CD4-positive, alpha-beta T cell (primary cell): Measurements from ENCODE around the gene ZNF69. TPM values are rescaled to one million over a fixed set of nuclear protein-coding genes. Genes with fewer than 3 reads are reported as not detected.

Experiments used
- ATAC-seq: fragments of 200-7000 bp; cut with Tn5 transposase; one replicate; pipeline ENCODE4 v1.10.0; 2022; ENCODE audit warnings: mild to moderate bottlenecking; ENCODE audit not compliant: poor library complexity
- CTCF ChIA-PET: fragments of 350-600 bp; sonication (Branson Sonifier 250); formaldehyde crosslinking; loops from one replicate; lab custom pipeline; 2021; ENCODE audit warnings: antibody characterized with exemption, inconsistent platforms; lab: Charles Lee
- POLR2A ChIA-PET: fragments of 350-600 bp; sonication (Branson Sonifier 250); formaldehyde crosslinking; loops from one replicate; lab custom pipeline; 2021; ENCODE audit warnings: antibody characterized with exemption, inconsistent platforms; lab: Charles Lee
- DNase-seq, 14 experiments: peaks; one replicate each; pipeline ENCODE4 v3.0.0-alpha.2; 2013 to 2020; ENCODE audit warnings: mixed read lengths in 2 of 14
- H3K27ac ChIP-seq, 2 donors: one replicate each; pipeline versions ENCODE4 v1.5.1 to v1.7.0; 2013; ENCODE audit warnings: low read length in 2 of 2, low read depth in 1 of 2, mild to moderate bottlenecking in 1 of 2
- H3K27me3 ChIP-seq, 2 experiments: 1 replicate in 1 of 2; 2 replicates in 1 of 2; pipeline versions ENCODE4 v1.6.1 to v1.7.0; 2013; ENCODE audit warnings: low read length in 2 of 2, control low read depth in 1 of 2, mild to moderate bottlenecking in 1 of 2, moderate library complexity in 1 of 2; ENCODE audit not compliant: insufficient read depth in 2 of 2, control insufficient read depth in 1 of 2
- H3K36me3 ChIP-seq: one replicate; pipeline ENCODE4 v1.6.1; 2013; ENCODE audit warnings: low read length, control low read depth; ENCODE audit not compliant: insufficient read depth
- H3K4me1 ChIP-seq: one replicate; pipeline ENCODE4 v1.6.1; 2013; ENCODE audit warnings: low read length, control low read depth; ENCODE audit not compliant: insufficient read depth
- H3K4me3 ChIP-seq: one replicate; pipeline ENCODE4 v1.5.1; 2013; ENCODE audit warnings: mild to moderate bottlenecking, low read length, moderate library complexity
- H3K9me3 ChIP-seq, 2 experiments: 1 replicate in 1 of 2; 2 replicates in 1 of 2; pipeline versions ENCODE4 v1.6.1 to v1.7.0; 2013; ENCODE audit warnings: low read length in 2 of 2, mild to moderate bottlenecking in 2 of 2, control low read depth in 1 of 2, moderate library complexity in 1 of 2; ENCODE audit not compliant: control insufficient read depth in 1 of 2, insufficient read depth in 1 of 2
- H3K27ac Mint-ChIP-seq: one replicate; pipeline ENCODE4 v1.8.0; 2020; ENCODE audit warnings: mixed read lengths
- H3K27me3 Mint-ChIP-seq: one replicate; pipeline ENCODE4 v1.8.0; 2021; ENCODE audit warnings: mixed read lengths
- H3K36me3 Mint-ChIP-seq: one replicate; pipeline ENCODE4 v1.8.0; 2021; ENCODE audit warnings: low read depth, mixed read lengths
- H3K4me1 Mint-ChIP-seq: one replicate; pipeline ENCODE4 v1.8.0; 2021; ENCODE audit warnings: low read depth, mixed read lengths
- H3K4me3 Mint-ChIP-seq: one replicate; pipeline ENCODE4 v1.8.0; 2020; ENCODE audit warnings: mild to moderate bottlenecking, mixed read lengths
- H3K9me3 Mint-ChIP-seq: one replicate; pipeline ENCODE4 v1.8.0; 2020; ENCODE audit warnings: mixed read lengths
- CTCF ChIP-seq: fragments of 200-600 bp; IDR thresholded peaks from one replicate; pipeline ENCODE4 v1.8.0; 2022; ENCODE audit warnings: antibody characterized with exemption, mild to moderate bottlenecking
- intact Hi-C, 2 experiments: fragments of 100-400 bp; cut with DNase I in 1 of 2; cut with micrococcal nuclease in 1 of 2; formaldehyde crosslinking; loops; one replicate each; pipeline versions ENCODE4 v1.15.1 to v1.9.0; 2023 to 2025; cut with DNase I, micrococcal nuclease
- total RNA-seq, 174 experiments: library from RNA in 2 of 174; stranded (reverse) in 2 of 174; gene quantifications; one replicate each; pipeline ENCODE4 v1.2.3 and lab custom pipeline; 2021 to 2026

ZNF69 gene
- total RNA-seq, 2 experiments from 2014 or later, result 2.4 to 3.5 TPM

DNA sequence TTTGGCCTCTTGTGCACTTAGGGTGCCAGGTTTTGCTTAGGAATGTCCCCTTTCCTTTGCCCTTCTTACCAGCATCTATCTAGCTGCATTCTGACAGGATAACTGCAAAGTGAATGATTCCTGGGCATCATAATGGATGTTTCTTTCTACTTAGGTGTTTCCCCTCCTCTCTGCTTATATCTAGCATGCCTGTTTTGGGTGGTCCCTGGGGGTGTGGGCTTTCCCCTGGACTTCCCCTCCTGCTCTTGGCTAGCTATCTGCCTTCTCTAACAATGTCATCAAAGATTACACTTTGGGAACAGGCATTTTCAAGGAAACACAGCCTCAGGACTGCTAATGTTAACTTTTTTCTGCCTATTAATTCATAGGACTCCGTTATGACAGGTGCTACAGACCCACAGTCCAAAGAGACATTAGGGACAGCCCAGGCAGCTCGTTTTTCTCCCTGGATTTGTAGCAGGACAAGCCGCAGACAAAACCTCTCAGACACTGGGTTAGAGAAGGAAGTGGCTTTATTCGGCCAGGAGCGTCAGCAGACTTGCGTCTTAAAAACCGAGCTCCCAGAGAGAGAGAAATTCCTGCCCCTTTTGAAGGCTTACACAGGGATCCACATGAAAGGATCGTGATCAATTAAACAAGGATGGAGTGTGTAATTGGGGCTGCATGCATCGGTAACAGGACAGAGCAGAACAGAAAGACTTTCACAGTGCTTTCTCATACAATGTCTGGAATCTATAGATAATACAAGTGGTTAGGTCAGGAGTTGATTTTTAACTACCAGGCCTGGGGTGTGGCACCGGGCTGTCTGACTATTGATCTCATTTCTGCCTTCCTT lies 54.6 kb downstream of the ZNF69 start:
- H3K4me3 Mint-ChIP-seq, result no peak overlapping the region
- H3K27me3 ChIP-seq, result no peaks in the 10 kb centered on the region
- H3K4me1 Mint-ChIP-seq, result no peaks in the 10 kb centered on the region
- H3K9me3 Mint-ChIP-seq, result peaks cover 13% of the 10 kb centered on the region
- ATAC-seq (no peak), DNase-seq (no peak)
- H3K4me1 ChIP-seq, result no peaks in the 10 kb centered on the region
- peaks cover 53% of the 10 kb centered on the region for H3K36me3 ChIP-seq
- H3K4me3 ChIP-seq, result no peak overlapping the region
- no peak for TF ChIP-seq CTCF
- CTCF ChIA-PET, result no interaction called here
- no peak overlapping the region for H3K27ac Mint-ChIP-seq
- H3K27ac ChIP-seq, result no peak overlapping the region
- peaks cover 69 to 74% of the 10 kb centered on the region in 2 experiments for H3K9me3 ChIP-seq
- peaks cover 93% of the 10 kb centered on the region for H3K36me3 Mint-ChIP-seq
- no peaks in the 10 kb centered on the region for H3K27me3 Mint-ChIP-seq
- POLR2A ChIA-PET, result interaction anchor here (0.8 kb wide), 1 partner anchor 46 kb away, joined by 3 read pairs; no protein-coding TSS in a partner anchor
- intact Hi-C loops, result loop anchor here in 1 of 2 experiments (5.0 kb wide), 1 partner anchor 40 kb away; no protein-coding TSS in a partner anchor

DNA sequence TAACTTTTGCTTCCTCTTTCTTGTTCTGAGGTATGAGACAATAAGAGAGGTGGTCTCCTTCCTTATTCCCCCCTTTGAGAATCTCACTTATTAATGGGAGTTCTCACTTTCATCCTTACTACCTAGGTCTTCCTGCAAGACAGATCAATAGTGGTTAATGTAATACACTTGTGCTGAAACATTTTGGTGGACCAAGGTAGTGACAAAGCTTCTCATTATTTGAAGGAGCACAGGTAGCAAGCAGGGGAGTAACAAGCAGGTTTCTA lies 55.2 kb downstream of the ZNF69 start:
- H3K4me1 Mint-ChIP-seq, result no peaks in the 10 kb centered on the region
- H3K9me3 ChIP-seq, result peaks cover 64 to 74% of the 10 kb centered on the region in 2 experiments
- peaks cover 13% of the 10 kb centered on the region for H3K9me3 Mint-ChIP-seq
- no peak for ATAC-seq
- POLR2A ChIA-PET, result interaction anchor here (0.8 kb wide), 1 partner anchor 45 kb away, joined by 3 read pairs; no protein-coding TSS in a partner anchor
- no peaks in the 10 kb centered on the region for H3K4me1 ChIP-seq
- CTCF ChIA-PET, result interaction anchor here (0.7 kb wide), 1 partner anchor 19 kb away, joined by 3 read pairs; no protein-coding TSS in a partner anchor
- H3K27me3 ChIP-seq, result no peaks in the 10 kb centered on the region
- no peak overlapping the region for H3K4me3 ChIP-seq
- no peak overlapping the region for H3K27ac Mint-ChIP-seq
- H3K36me3 ChIP-seq, result peaks cover 56% of the 10 kb centered on the region
- no peak overlapping the region for H3K27ac ChIP-seq
- no peak for TF ChIP-seq CTCF
- peaks cover 95% of the 10 kb centered on the region for H3K36me3 Mint-ChIP-seq
- H3K4me3 Mint-ChIP-seq, result no peak overlapping the region
- no peaks in the 10 kb centered on the region for H3K27me3 Mint-ChIP-seq
- intact Hi-C loops, result loop anchor here in 1 of 2 experiments (5.0 kb wide), 1 partner anchor 40 kb away; no protein-coding TSS in a partner anchor
- DNase-seq, result peak in 1 of 14 experiments; percentile 10

- H3K4me3 ChIP-seq, result no peak overlapping the region
- Mint-ChIP-seq H3K27ac (no peak overlapping the region), H3K4me1 (no peaks in the 10 kb centered on the region), H3K27me3 (no peaks in the 10 kb centered on the region), H3K4me3 (no peak overlapping the region), H3K36me3 (peaks cover 98% of the 10 kb centered on the region), H3K9me3 (peaks cover 15% of the 10 kb centered on the region)
- intact Hi-C loops, result loop anchor here in 1 of 2 experiments (5.0 kb wide), 1 partner anchor 38 kb away; no protein-coding TSS in a partner anchor
- TF ChIP-seq CTCF, result no peak
- H3K27ac ChIP-seq, result no peak overlapping the region
- POLR2A ChIA-PET, result no interaction called here
- CTCF ChIA-PET, result no interaction called here
- DNase-seq (no peak), ATAC-seq (no peak)
- H3K36me3 ChIP-seq, result peaks cover 71% of the 10 kb centered on the region
- peaks cover 66 to 88% of the 10 kb centered on the region in 2 experiments for H3K9me3 ChIP-seq
- H3K27me3 ChIP-seq, result no peaks in the 10 kb centered on the region
- no peaks in the 10 kb centered on the region for H3K4me1 ChIP-seq
Measured at GRCh38 chr19:11944656-11945055, 57.1 kb downstream of the ZNF69 start.
